ENCODE measurements around the gene ANK2.

GRCh38 chr4:113012786-113013185, 36.7 kb upstream of the ANK2 start:
- TF ChIP-seq CTCF (IDR thresholded peaks at IDR 0.05; ENCODE audit: insufficient read depth, low read length, poor library complexity, severe bottlenecking), result no peak
- TF ChIP-seq EZH2phosphoT487 (conservative IDR thresholded peaks at IDR 0.05; ENCODE audit: low read length), result no peak

All from SU-DHL-6 (cell line).